Stimulated activated CD4-positive, alpha-beta T cell treated with anti-CD3 and anti-CD28 coated beads, Interleukin-4, amount 100 ng/mL, for 24 hours (primary cell): Measurements from ENCODE around the gene PSMD14.

Source experiments
- DNase-seq: peaks from one replicate; pipeline ENCODE4 v3.0.0-alpha.2; 2020

Gene PSMD14

GRCh38 chr2:161421686-161422085 is 113.5 kb downstream of the PSMD14 start:
- DNase-seq: no peak

- no peak for DNase-seq
Observed at GRCh38 chr2:161422816-161423403, 114.7 kb downstream of the PSMD14 start.

DNA sequence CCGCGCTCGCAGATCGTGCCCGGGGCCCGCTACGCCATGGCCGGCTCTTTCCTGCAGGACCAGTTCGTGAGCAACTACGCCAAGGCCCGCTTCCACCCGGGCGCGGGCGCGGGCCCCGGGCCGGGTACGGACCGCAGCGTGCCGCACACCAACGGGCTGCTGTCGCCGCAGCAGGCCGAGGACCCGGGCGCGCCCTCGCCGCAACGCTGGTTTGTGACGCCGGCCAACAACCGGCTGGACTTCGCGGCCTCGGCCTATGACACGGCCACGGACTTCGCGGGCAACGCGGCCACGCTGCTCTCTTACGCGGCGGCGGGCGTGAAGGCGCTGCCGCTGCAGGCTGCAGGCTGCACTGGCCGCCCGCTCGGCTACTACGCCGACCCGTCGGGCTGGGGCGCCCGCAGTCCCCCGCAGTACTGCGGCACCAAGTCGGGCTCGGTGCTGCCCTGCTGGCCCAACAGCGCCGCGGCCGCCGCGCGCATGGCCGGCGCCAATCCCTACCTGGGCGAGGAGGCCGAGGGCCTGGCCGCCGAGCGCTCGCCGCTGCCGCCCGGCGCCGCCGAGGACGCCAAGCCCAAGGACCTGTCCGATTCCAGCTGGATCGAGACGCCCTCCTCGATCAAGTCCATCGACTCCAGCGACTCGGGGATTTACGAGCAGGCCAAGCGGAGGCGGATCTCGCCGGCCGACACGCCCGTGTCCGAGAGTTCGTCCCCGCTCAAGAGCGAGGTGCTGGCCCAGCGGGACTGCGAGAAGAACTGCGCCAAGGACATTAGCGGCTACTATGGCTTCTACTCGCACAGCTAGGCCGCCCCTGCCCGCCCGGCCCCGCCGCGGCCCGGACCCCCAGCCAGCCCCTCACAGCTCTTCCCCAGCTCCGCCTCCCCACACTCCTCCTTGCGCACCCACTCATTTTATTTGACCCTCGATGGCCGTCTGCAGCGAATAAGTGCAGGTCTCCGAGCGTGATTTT is 115.5 kb downstream of the PSMD14 start:
- no peak for DNase-seq

DNA sequence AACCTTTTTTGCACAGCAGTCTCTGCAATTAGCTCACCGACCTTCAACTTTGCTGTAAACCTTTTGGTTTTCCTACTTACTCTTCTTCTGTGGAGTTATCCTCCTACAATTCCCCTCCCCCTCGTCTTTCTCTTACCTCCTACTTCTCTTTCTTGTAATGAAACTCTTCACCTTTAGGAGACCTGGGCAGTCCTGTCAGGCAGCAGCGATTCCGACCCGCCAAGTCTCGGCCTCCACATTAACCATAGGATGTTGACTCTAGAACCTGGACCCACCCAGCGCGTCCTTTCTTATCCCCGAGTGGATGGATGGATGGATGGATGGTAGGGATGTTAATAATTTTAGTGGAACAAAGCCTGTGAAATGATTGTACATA is 116.2 kb downstream of the PSMD14 start:
- no peak for DNase-seq

DNA sequence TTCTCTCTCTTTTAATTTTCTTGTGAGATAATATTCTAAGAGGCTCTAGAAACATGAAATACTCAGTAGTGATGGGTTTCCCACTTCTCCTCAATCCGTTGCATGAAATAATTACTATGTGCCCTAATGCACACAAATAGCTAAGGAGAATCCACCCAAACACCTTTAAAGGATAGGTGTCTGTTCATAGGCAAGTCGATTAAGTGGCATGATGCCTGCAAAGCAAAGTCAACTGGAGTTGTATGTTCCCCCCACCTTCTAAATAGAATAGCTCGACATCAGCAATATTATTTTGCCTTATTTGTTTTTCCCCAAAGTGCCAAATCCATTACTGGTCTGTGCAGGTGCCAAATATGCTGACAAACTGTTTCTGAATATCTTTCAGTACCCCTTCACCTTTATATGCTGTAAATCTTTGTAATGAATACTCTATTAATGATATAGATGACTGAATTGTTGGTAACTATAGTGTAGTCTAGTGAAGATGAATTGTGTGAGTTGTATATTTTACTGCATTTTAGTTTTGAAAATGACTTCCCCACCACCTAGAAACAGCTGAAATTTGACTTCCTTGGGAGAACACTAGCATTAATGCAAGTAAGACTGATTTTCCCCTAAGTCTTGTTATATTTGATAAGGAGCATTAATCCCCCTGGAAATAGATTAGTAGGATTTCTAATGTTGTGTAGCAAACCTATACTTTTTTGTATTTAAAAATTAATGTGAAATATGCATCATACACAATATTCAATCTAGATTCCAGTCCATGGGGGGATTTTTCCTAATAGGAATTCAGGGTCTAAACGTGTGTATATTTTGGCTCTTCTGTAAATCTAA is 116.9 kb downstream of the PSMD14 start:
- DNase-seq: no peak

DNA sequence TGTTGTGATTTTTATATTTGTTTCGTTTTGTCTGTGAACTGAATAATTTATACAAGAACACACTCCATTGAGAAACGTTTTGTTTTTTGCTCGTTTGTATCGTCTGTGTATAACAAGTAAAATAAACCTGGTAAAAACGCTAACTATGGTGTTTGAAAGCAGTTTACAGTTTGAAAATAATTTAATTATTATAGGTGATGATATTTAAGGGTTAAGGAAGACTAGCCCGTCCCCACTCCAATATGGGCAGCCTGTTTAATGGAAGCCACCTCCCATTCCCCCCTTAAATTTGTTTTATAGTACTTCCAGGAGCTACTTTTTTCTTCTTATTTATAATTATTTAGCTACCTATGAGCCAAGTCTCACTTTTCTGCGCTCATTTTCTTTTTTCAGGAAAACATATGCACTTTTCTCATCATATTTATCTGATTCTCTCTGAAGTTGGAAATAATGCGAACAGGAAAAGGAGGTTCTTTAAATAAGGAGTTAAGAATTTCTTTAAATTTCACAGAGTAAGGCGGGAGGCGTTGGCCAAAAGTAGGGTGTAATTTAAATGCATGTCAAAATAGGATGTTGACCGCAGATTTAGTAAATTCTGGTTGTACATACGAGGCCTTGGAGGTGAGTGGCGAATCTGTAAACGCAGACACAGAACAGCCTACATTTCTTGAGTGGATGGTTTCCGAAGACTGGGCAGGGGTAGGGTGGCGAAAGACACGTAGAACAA is 117.7 kb downstream of the PSMD14 start:
- no peak for DNase-seq

DNA sequence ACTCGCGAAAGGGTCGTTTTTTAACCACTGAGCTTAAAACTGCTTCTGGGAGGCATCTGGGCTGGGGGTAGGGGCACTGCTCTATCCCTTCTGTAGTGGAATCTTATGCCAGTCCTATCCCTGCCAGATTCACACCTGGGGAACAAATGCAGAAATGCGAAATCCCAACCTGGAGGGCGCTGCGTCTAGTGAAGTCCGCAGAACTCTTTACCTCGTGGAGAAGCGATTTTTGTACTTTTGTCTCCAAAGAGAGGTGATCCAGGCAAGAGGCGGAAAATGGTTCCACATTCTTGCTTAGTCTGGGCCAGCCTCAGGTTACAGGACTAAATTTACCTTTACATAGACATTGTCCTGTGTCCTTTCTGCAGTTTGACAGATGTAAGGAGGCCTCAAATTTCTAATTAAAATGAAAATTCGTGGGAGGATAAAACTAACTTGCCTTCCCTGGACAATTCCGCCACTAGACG is 118.3 kb downstream of the PSMD14 start:
- DNase-seq: no peak

GRCh38 chr2:161426922-161427663 is 118.9 kb downstream of the PSMD14 start:
- DNase-seq: no peak

GRCh38 chr2:161427664-161428587 is 119.7 kb downstream of the PSMD14 start:
- no peak for DNase-seq

GRCh38 chr2:161430386-161430785 is 122.2 kb downstream of the PSMD14 start:
- no peak for DNase-seq

DNA sequence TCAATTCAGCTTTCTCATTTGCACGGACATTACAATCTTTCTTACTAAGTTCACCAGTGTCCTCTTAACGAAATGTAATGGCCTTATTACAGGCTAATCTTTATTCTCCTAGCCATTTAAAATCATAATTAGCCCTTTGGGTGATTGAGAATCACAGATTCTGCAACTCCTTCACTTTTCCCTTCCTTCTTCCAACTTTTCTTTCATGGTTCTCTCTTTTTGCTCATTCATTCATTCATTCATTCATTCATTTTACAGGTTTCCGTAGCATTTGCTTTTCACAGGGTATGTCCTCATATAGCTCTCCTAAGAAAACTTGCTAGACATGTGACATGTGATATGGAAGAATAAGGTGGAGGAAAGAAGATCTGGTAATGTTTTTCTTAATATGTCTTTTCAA is 123.9 kb downstream of the PSMD14 start:
- no peak for DNase-seq

- no peak for DNase-seq
Observed at GRCh38 chr2:161434118-161434517, 125.9 kb downstream of the PSMD14 start.

DNA sequence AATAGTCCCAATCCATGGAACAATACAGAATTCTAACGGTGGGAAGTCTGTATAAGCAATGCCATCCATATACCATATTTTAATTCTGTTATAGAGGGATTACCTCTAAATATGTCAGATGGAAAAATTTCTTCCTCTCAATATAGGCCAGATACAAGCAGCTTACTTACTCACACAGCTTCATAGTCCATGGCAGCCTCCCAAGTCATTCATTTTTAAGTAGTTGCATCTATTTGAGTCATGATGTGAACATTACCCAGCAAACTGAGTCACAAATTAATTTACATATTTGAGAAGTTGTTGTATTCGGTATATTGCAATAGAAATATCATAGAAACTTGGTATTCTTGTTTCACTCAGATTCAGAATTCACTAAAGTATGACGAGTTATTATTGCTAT is 128.2 kb downstream of the PSMD14 start:
- no peak for DNase-seq

DNA sequence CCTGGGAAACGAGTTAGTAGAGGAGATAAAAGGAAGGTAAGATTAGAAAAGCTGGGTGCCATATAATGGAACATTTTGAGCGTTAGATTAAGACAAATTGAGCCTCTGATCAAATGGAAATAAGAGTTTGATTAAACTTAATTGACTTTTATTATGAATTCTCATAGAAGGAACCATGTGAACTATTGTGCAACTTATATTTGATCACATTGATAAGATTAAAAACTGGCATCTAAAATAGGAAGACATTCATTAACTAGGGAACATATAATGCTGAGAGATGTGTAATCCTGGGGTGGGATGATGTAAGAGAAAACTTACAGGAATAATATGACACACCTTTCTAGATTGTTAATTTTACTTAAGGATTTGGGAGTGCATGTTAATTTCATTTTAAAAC is 130.4 kb downstream of the PSMD14 start:
- no peak for DNase-seq

- no peak for DNase-seq
Observed at GRCh38 chr2:161445097-161445496, 136.9 kb downstream of the PSMD14 start.

GRCh38 chr2:161448431-161448830 is 140.2 kb downstream of the PSMD14 start:
- DNase-seq: no peak
